B cell (primary cell): ENCODE results near the gene ZNHIT2. TPM values are rescaled to one million over a fixed set of nuclear protein-coding genes. Genes with fewer than 3 reads are reported as not detected.

Experiments
- ATAC-seq: fragments of 200-7000 bp; cut with Tn5 transposase; one replicate; pipeline ENCODE4 v1.10.0; 2021; ENCODE audit warnings: low read depth, mild to moderate bottlenecking, moderate number of reproducible peaks, moderate library complexity
- CTCF ChIA-PET: fragments of 350-600 bp; sonication (Branson Sonifier 250); formaldehyde crosslinking; loops from one replicate; lab custom pipeline; 2021; ENCODE audit warnings: antibody characterized with exemption, inconsistent platforms; lab: Charles Lee
- POLR2A ChIA-PET: fragments of 350-600 bp; sonication (Branson Sonifier 250); formaldehyde crosslinking; loops from one replicate; lab custom pipeline; 2021; ENCODE audit warnings: antibody characterized with exemption; lab: Charles Lee
- DNase-seq: peaks from one replicate; pipeline ENCODE4 v3.0.0; 2013
- H2AFZ ChIP-seq: 2 replicates; pipeline ENCODE4 v1.6.1; 2012; ENCODE audit warnings: mild to moderate bottlenecking, low read depth, low read length; ENCODE audit not compliant: insufficient read depth, poor library complexity, severe bottlenecking
- H3K27ac ChIP-seq, 2 donors: 1 replicate in 1 of 2; 2 replicates in 1 of 2; pipeline ENCODE4 v1.5.1; 2012 to 2013; ENCODE audit warnings: low read length in 2 of 2, mild to moderate bottlenecking in 2 of 2, moderate library complexity in 1 of 2
- H3K27me3 ChIP-seq, 4 experiments: fragments of 200-600 bp in 1 of 4; sonication (generic) in 1 of 4; replicated peaks in 1 of 4; 1 replicate in 2 of 4; 2 replicates in 2 of 4; pipeline versions ENCODE4 v1.6.1 to v1.7.0; 2013 to 2016; ENCODE audit warnings: low read length in 3 of 4, mild to moderate bottlenecking in 2 of 4, mixed read lengths in 1 of 4, moderate library complexity in 1 of 4; ENCODE audit not compliant: insufficient read depth in 4 of 4, control insufficient read depth in 3 of 4; ENCODE audit errors: control extremely low read depth in 1 of 4
- H3K36me3 ChIP-seq, 2 experiments: replicated peaks in 1 of 2; 1 replicate in 1 of 2; 2 replicates in 1 of 2; pipeline versions ENCODE4 v1.6.1 to v1.7.1; 2013; ENCODE audit warnings: low read length in 1 of 2; ENCODE audit not compliant: insufficient read depth in 2 of 2, control insufficient read depth in 1 of 2; ENCODE audit errors: control extremely low read depth in 1 of 2, extremely low read depth in 1 of 2
- H3K4me1 ChIP-seq, 2 donors: fragments of 200-600 bp in 1 of 2; sonication (generic) in 1 of 2; 1 replicate in 1 of 2; 2 replicates in 1 of 2; pipeline versions ENCODE4 v1.5.1 to v1.6.1; 2013 to 2017; ENCODE audit warnings: low read length in 2 of 2; ENCODE audit not compliant: control insufficient read depth in 2 of 2, insufficient read depth in 2 of 2
- H3K4me2 ChIP-seq: replicated peaks from 2 replicates; pipeline ENCODE3; 2012; ENCODE audit warnings: mild to moderate bottlenecking, low read depth, low read length; ENCODE audit not compliant: poor library complexity, severe bottlenecking
- H3K4me3 ChIP-seq, 5 experiments: fragments of 200-600 bp in 1 of 5; sonication (generic) in 1 of 5; 1 replicate in 3 of 5; 2 replicates in 2 of 5; pipeline versions ENCODE4 v1.5.1 to v1.7.0; 2011 to 2016; ENCODE audit warnings: low read length in 4 of 5, mild to moderate bottlenecking in 4 of 5, low read depth in 2 of 5, control low read depth in 1 of 5, moderate library complexity in 1 of 5; ENCODE audit not compliant: insufficient read depth in 1 of 5; ENCODE audit errors: control extremely low read depth in 1 of 5, extremely low read depth in 1 of 5
- H3K79me2 ChIP-seq: fragments of 200-600 bp; sonication (generic); one replicate; pipeline ENCODE4 v1.6.0; 2016; ENCODE audit warnings: low read length; ENCODE audit not compliant: control insufficient read depth, insufficient read depth
- H3K9ac ChIP-seq: fragments of 200-600 bp; sonication (generic); 2 replicates; pipeline ENCODE4 v1.6.1; 2017; ENCODE audit warnings: mild to moderate bottlenecking, low read length, moderate library complexity
- H3K9me3 ChIP-seq, 3 donors: one replicate each; pipeline versions ENCODE4 v1.6.1 to v1.7.1; 2013; ENCODE audit warnings: low read length in 2 of 3; ENCODE audit not compliant: control insufficient read depth in 2 of 3, insufficient read depth in 1 of 3; ENCODE audit errors: control extremely low read depth in 1 of 3
- H4K20me1 ChIP-seq: 2 replicates; pipeline ENCODE4 v1.6.0; 2012; ENCODE audit warnings: mild to moderate bottlenecking, low read length; ENCODE audit not compliant: insufficient read depth, control insufficient read depth, poor library complexity, severe bottlenecking
- H3K27ac Mint-ChIP-seq: one replicate; pipeline ENCODE4 v1.8.0; 2021; ENCODE audit warnings: mixed read lengths
- H3K27me3 Mint-ChIP-seq: one replicate; pipeline ENCODE4 v1.8.0; 2021; ENCODE audit warnings: mixed read lengths
- H3K4me1 Mint-ChIP-seq: one replicate; pipeline ENCODE4 v1.8.0; 2021; ENCODE audit warnings: mixed read lengths
- H3K4me3 Mint-ChIP-seq: one replicate; pipeline ENCODE4 v1.8.0; 2021; ENCODE audit warnings: mixed read lengths
- H3K9me3 Mint-ChIP-seq: one replicate; pipeline ENCODE4 v1.8.0; 2022; ENCODE audit warnings: mixed read lengths; ENCODE audit not compliant: insufficient read depth
- EZH2 ChIP-seq: IDR thresholded peaks from 2 replicates; pipeline ENCODE4 v1.6.1; 2012; ENCODE audit warnings: borderline replicate concordance, low read depth, mild to moderate bottlenecking, moderate library complexity, low read length; ENCODE audit not compliant: insufficient read depth, poor library complexity, severe bottlenecking
- WGBS: methylation state at CpG from one replicate; pipeline ENCODE4 v1.1.5; 2013; ENCODE audit warnings: missing lambda C conversion rate; ENCODE audit not compliant: insufficient coverage; 5-methylcytosine and 5-hydroxymethylcytosine counted together
- intact Hi-C: fragments of 100-400 bp; cut with micrococcal nuclease; formaldehyde crosslinking; loops from one replicate; pipeline ENCODE4 v1.10.0; 2022
- polyA plus RNA-seq: library from polyadenylated mRNA; depleted of rRNA; stranded (reverse); fragments of >200 nt; gene quantifications from 2 replicates; pipeline ENCODE4 v1.2.3, GENCODE V29; 2012
- total RNA-seq, 2 donors: library from RNA; stranded (reverse); fragments of 120-200 nt in 1 of 2; gene quantifications; 1 replicate in 1 of 2; 2 replicates in 1 of 2; pipeline versions ENCODE4 v1.2.3 to v1.2.4, GENCODE V29; 2013 to 2022
- TF ChIP-seq, protein P1 (sequence below): fragments of 200-600 bp; IDR thresholded peaks from one replicate; pipeline ENCODE4 v1.8.0; 2022; ENCODE audit warnings: antibody characterized with exemption, mild to moderate bottlenecking

ZNHIT2 gene
- total and polyA plus RNA-seq, 2 donors (not counting 1 experiment from before 2014, with no cell fraction given), result 6.2 to 14.1 TPM

DNA sequence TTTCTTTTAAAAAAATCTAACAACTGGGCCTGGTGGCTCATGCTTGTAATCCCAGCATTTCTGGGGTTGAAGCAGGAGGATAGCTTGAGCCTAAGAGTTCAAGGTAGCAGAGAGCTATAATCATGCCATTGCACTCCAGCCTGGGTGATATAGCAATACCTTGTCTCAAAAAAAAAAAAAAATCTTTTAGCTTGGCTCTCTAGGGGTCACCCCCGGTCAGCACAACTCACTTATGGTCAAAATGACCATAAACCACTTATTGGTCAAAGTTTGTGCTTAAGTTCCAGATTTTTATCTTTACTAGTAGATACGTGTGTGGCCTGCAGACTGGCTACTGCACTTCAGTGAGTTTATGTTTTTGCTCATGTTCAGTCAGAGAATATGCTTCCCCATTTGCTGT lies 46.2 kb upstream of the ZNHIT2 start:
- H4K20me1 ChIP-seq, result no peaks in the 10 kb centered on the region
- no peaks in the 10 kb centered on the region for H3K27me3 ChIP-seq
- POLR2A ChIA-PET, result no interaction called here
- no peaks in the 10 kb centered on the region for H3K9me3 Mint-ChIP-seq
- H2AFZ ChIP-seq, result no peak overlapping the region
- ATAC-seq (no peak), DNase-seq (no peak)
- no peaks in the 10 kb centered on the region for H3K9me3 ChIP-seq
- CTCF ChIA-PET, result no interaction called here
- no peak overlapping the region for H3K27ac Mint-ChIP-seq
- no peak overlapping the region for H3K4me2 ChIP-seq
- no peak for TF ChIP-seq EZH2
- TF ChIP-seq, protein P1, sequence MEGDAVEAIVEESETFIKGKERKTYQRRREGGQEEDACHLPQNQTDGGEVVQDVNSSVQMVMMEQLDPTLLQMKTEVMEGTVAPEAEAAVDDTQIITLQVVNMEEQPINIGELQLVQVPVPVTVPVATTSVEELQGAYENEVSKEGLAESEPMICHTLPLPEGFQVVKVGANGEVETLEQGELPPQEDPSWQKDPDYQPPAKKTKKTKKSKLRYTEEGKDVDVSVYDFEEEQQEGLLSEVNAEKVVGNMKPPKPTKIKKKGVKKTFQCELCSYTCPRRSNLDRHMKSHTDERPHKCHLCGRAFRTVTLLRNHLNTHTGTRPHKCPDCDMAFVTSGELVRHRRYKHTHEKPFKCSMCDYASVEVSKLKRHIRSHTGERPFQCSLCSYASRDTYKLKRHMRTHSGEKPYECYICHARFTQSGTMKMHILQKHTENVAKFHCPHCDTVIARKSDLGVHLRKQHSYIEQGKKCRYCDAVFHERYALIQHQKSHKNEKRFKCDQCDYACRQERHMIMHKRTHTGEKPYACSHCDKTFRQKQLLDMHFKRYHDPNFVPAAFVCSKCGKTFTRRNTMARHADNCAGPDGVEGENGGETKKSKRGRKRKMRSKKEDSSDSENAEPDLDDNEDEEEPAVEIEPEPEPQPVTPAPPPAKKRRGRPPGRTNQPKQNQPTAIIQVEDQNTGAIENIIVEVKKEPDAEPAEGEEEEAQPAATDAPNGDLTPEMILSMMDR, result no peak
- H3K4me3 ChIP-seq, result no peak overlapping the region
- no peaks in the 10 kb centered on the region for H3K27me3 Mint-ChIP-seq
- H3K4me3 Mint-ChIP-seq, result no peak overlapping the region
- peaks cover 0 to 7% of the 10 kb centered on the region in 2 donors for H3K4me1 ChIP-seq
- H3K4me1 Mint-ChIP-seq, result peaks cover 15% of the 10 kb centered on the region
- WGBS, result 100% methylated on average over 1 of the region's 2 CpGs
- no peaks in the 10 kb centered on the region for H3K36me3 ChIP-seq
- no peaks in the 10 kb centered on the region for H3K79me2 ChIP-seq
- intact Hi-C loops, result no loop called here
- no peak overlapping the region for H3K27ac ChIP-seq
- no peak overlapping the region for H3K9ac ChIP-seq

DNA sequence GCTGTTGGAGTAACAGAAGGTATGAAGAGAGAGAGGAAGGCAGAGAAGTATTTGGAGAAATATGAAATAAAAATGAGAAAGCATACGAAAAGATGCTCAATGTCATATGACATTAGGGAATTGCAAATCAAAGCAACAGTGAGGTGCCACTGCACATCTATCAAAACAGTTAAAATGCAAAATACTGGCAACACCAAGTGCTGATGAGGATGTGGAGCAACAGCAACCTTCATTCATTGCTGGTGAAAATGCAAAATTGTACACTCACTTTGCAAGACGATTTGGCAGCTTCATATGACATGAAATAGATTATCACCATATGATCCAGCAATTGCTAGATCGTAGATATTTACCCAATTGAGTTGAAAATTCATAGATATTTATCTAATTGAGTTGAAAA lies 43.1 kb upstream of the ZNHIT2 start:
- TF ChIP-seq, protein P1, result no peak
- no peak for TF ChIP-seq EZH2
- Histone ChIP-seq H3K79me2 (no peaks in the 10 kb centered on the region), H3K4me2 (no peak overlapping the region), H3K9me3 (no peaks in the 10 kb centered on the region), H4K20me1 (no peaks in the 10 kb centered on the region), H3K27ac (no peak overlapping the region), H3K36me3 (no peaks in the 10 kb centered on the region), H2AFZ (no peak overlapping the region), H3K27me3 (no peaks in the 10 kb centered on the region), H3K9ac (no peak overlapping the region), H3K4me3 (no peak overlapping the region), H3K4me1 (peaks cover 0 to 8% of the 10 kb centered on the region in 2 donors)
- Mint-ChIP-seq H3K27ac (no peak overlapping the region), H3K27me3 (no peaks in the 10 kb centered on the region), H3K4me3 (no peak overlapping the region), H3K9me3 (no peaks in the 10 kb centered on the region), H3K4me1 (peaks cover 13% of the 10 kb centered on the region)
- CTCF ChIA-PET, result no interaction called here
- ATAC-seq (no peak), DNase-seq (no peak)
- POLR2A ChIA-PET, result no interaction called here
- intact Hi-C loops, result no loop called here
- no CpG with 5 or more reads among the region's 3 CpGs for WGBS
